HepG2 (cell line): ENCODE measurements around the gene RRM2. TPM values are rescaled to one million over a fixed set of nuclear protein-coding genes. Genes with fewer than 3 reads are reported as not detected.
A peak's percentile ranks its signal among the peaks of the same experiment; 100 is the strongest.

Source experiments
- CEBPB ChIP-seq: IDR thresholded peaks from 2 replicates; pipeline ENCODE4 v1.6.1; 2011; ENCODE audit warnings: low read depth, low read length, improper control_type of control experiment, borderline replicate concordance
- ELF3 ChIP-seq: IDR thresholded peaks from 2 replicates; pipeline ENCODE4 v1.6.1; 2016; ENCODE audit warnings: missing genetic modification reagents, missing compliant biosample characterization
- MATR3 ChIP-seq: sonication (generic); formaldehyde crosslinking; IDR thresholded peaks from 2 replicates; pipeline ENCODE4 v1.4.0; 2020; ENCODE audit warnings: missing genetic modification reagents
- MED13 ChIP-seq: sonication (generic); formaldehyde crosslinking; IDR thresholded peaks from 2 replicates; pipeline ENCODE4 v1.5.0; 2020; ENCODE audit warnings: missing genetic modification reagents
- PTBP1 ChIP-seq: fragments of 200-400 bp; formaldehyde crosslinking; IDR thresholded peaks from 2 replicates; pipeline ENCODE4 v1.6.1; 2018; ENCODE audit warnings: low read length, low read depth; ENCODE audit not compliant: poor library complexity, severe bottlenecking
- REL ChIP-seq: sonication (generic); formaldehyde crosslinking; conservative IDR thresholded peaks from 2 replicates; pipeline ENCODE4 v1.8.0; 2022; ENCODE audit warnings: mild to moderate bottlenecking, missing genetic modification reagents, moderate library complexity
- TEAD2 ChIP-seq: sonication (generic); formaldehyde crosslinking; IDR thresholded peaks from 2 replicates; pipeline ENCODE4 v1.9.0; 2021; ENCODE audit warnings: missing genetic modification reagents
- TGIF2 ChIP-seq: IDR thresholded peaks from 2 replicates; pipeline ENCODE4 v1.6.1; 2016; ENCODE audit warnings: control low read depth, missing compliant biosample characterization
- TOE1 ChIP-seq: sonication (generic); formaldehyde crosslinking; IDR thresholded peaks from 2 replicates; pipeline ENCODE4 v1.4.0; 2020; ENCODE audit warnings: mild to moderate bottlenecking, missing genetic modification reagents
- ZFP1 ChIP-seq: IDR thresholded peaks from 2 replicates; pipeline ENCODE4 v1.6.1; 2016
- ZIK1 ChIP-seq: sonication (generic); formaldehyde crosslinking; IDR thresholded peaks from 2 replicates; pipeline ENCODE4 v1.5.0; 2020; ENCODE audit warnings: mild to moderate bottlenecking, low read depth, missing genetic modification reagents, borderline replicate concordance
- ZNF12 ChIP-seq: sonication (generic); formaldehyde crosslinking; IDR thresholded peaks from 2 replicates; pipeline ENCODE4 v1.5.0; 2020; ENCODE audit warnings: missing genetic modification reagents
- ZNF121 ChIP-seq: sonication (generic); formaldehyde crosslinking; IDR thresholded peaks from 2 replicates; pipeline ENCODE4 v1.5.0; 2020; ENCODE audit warnings: mild to moderate bottlenecking, missing genetic modification reagents
- ZNF335 ChIP-seq: sonication (generic); formaldehyde crosslinking; IDR thresholded peaks from 2 replicates; pipeline ENCODE4 v1.4.0; 2020; ENCODE audit warnings: missing genetic modification reagents
- ZNF350 ChIP-seq: sonication (generic); formaldehyde crosslinking; IDR thresholded peaks from 2 replicates; pipeline ENCODE4 v1.4.0; 2020; ENCODE audit warnings: mild to moderate bottlenecking, low read depth, missing genetic modification reagents, borderline replicate concordance
- ZNF562 ChIP-seq: sonication (generic); formaldehyde crosslinking; IDR thresholded peaks from 2 replicates; pipeline ENCODE4 v1.8.0; 2022; ENCODE audit warnings: missing genetic modification reagents, borderline replicate concordance
- ZNF720 ChIP-seq: sonication (generic); formaldehyde crosslinking; IDR thresholded peaks from 2 replicates; pipeline ENCODE4 v1.4.0; 2020; ENCODE audit warnings: missing genetic modification reagents
- polyA plus RNA-seq, 8 experiments: library from polyadenylated mRNA; depleted of rRNA in 3 of 8; stranded (reverse) in 7 of 8; unstranded in 1 of 8; fragments of >200 nt; fragmentation: Illumina TruSeq in 4 of 8; extraction: Trizol in 4 of 8; gene quantifications; 2 replicates each; pipeline versions ENCODE4 v1.2.1 to v1.2.3, GENCODE V29; 2011 to 2016; ENCODE audit warnings: low read depth in 4 of 8, missing spikeins in 1 of 8, mixed read lengths in 1 of 8; ENCODE audit not compliant: insufficient read depth in 1 of 8
- total RNA-seq, 5 experiments: library from RNA; depleted of rRNA; stranded (reverse); fragments of >200 nt; fragmentation: Illumina TruSeq; extraction: Trizol; gene quantifications; 2 replicates each; pipeline ENCODE4 v1.2.3, GENCODE V29; 2016; ENCODE audit warnings: low read depth in 1 of 5
- TF ChIP-seq, protein P1 (sequence below): sonication (generic); formaldehyde crosslinking; conservative IDR thresholded peaks from 2 replicates; pipeline ENCODE4 v1.4.0; 2020; ENCODE audit warnings: missing genetic modification reagents
- TF ChIP-seq, protein P2 (sequence below): sonication (generic); formaldehyde crosslinking; IDR thresholded peaks from 2 replicates; pipeline ENCODE4 v1.4.0; 2020; ENCODE audit warnings: mild to moderate bottlenecking, missing genetic modification reagents
- TF ChIP-seq, protein P3 (sequence below): sonication (generic); formaldehyde crosslinking; IDR thresholded peaks from 2 replicates; pipeline ENCODE4 v1.4.0; 2020; ENCODE audit warnings: mild to moderate bottlenecking, missing genetic modification reagents, borderline replicate concordance
- TF ChIP-seq, protein P4 (sequence below): sonication (generic); formaldehyde crosslinking; IDR thresholded peaks from 2 replicates; pipeline ENCODE4 v1.5.1; 2020; ENCODE audit warnings: missing genetic modification reagents, mild to moderate bottlenecking, borderline replicate concordance
- TF ChIP-seq, protein P5 (sequence below): sonication (generic); formaldehyde crosslinking; IDR thresholded peaks from 2 replicates; pipeline ENCODE4 v1.8.0; 2022; ENCODE audit warnings: missing genetic modification reagents, mild to moderate bottlenecking, moderate library complexity, borderline replicate concordance
- TF ChIP-seq, protein P6 (sequence below): sonication (generic); formaldehyde crosslinking; IDR thresholded peaks from 2 replicates; pipeline ENCODE4 v1.4.0; 2020; ENCODE audit warnings: mild to moderate bottlenecking, missing genetic modification reagents

Gene RRM2
- total and polyA plus RNA-seq, 2 of the 13 experiments (the other 11 are each of a cell fraction or from before 2014, with no cell fraction given), result 31.3 to 150 TPM

DNA sequence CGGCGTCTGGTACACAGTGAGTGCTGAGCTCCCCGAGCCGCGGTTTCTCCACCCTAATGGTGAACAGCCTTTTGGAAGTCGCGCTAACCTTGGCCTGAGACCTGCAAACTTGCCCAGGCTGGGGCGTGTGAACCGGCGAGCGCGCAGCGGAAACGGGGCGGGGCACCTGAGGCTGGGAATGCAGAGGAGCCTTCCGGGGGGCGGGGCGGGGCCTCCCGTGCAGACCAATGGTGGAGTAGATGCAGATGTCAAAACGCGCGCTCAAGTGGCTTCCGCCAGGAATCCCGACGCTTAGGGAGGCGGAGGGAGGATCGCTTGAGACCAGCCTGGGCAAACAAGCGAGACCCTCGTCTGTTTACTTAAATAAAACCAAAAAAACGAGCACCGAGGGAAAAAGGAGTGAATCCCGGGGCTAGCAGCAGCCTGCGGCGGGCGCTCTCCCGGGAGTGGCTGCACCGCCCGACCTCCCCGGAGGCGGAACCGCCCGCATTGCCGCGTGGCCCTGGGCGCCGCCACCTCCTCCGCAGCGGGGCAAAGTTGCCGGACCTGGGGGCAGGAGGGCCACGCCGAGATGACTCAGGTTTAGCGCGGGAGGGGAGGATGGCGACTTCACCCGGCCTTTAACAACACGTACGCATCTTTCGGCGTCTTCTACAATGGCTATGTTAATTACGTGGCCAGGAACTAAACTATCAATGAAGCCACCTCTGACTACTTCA is 2.2 kb upstream of the RRM2 start (continued):
- TF ChIP-seq, protein P1, sequence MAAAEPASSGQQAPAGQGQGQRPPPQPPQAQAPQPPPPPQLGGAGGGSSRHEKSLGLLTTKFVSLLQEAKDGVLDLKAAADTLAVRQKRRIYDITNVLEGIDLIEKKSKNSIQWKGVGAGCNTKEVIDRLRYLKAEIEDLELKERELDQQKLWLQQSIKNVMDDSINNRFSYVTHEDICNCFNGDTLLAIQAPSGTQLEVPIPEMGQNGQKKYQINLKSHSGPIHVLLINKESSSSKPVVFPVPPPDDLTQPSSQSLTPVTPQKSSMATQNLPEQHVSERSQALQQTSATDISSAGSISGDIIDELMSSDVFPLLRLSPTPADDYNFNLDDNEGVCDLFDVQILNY (CRISPR knock-in tag), result peak; percentile 11; the same call in 1 of the 2 replicates
- no peak; the same call in 1 of the 2 replicates for TF ChIP-seq TEAD2
- TF ChIP-seq, protein P2, sequence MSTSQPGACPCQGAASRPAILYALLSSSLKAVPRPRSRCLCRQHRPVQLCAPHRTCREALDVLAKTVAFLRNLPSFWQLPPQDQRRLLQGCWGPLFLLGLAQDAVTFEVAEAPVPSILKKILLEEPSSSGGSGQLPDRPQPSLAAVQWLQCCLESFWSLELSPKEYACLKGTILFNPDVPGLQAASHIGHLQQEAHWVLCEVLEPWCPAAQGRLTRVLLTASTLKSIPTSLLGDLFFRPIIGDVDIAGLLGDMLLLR, result peak; percentile 97
- peak; percentile 74 for TF ChIP-seq ZIK1 (CRISPR knock-in tag)
- TF ChIP-seq CEBPB, result no peak
- no peak for TF ChIP-seq ZNF12 (CRISPR knock-in tag)
- TF ChIP-seq MED13 (CRISPR knock-in tag), result peak; percentile 78; the same call in 1 of the 2 replicates
- TF ChIP-seq, protein P3, sequence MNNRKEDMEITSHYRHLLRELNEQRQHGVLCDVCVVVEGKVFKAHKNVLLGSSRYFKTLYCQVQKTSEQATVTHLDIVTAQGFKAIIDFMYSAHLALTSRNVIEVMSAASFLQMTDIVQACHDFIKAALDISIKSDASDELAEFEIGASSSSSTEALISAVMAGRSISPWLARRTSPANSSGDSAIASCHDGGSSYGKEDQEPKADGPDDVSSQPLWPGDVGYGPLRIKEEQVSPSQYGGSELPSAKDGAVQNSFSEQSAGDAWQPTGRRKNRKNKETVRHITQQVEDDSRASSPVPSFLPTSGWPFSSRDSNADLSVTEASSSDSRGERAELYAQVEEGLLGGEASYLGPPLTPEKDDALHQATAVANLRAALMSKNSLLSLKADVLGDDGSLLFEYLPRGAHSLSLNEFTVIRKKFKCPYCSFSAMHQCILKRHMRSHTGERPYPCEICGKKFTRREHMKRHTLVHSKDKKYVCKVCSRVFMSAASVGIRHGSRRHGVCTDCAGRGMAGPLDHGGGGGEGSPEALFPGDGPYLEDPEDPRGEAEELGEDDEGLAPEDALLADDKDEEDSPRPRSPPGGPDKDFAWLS, result no peak
- TF ChIP-seq, protein P4, sequence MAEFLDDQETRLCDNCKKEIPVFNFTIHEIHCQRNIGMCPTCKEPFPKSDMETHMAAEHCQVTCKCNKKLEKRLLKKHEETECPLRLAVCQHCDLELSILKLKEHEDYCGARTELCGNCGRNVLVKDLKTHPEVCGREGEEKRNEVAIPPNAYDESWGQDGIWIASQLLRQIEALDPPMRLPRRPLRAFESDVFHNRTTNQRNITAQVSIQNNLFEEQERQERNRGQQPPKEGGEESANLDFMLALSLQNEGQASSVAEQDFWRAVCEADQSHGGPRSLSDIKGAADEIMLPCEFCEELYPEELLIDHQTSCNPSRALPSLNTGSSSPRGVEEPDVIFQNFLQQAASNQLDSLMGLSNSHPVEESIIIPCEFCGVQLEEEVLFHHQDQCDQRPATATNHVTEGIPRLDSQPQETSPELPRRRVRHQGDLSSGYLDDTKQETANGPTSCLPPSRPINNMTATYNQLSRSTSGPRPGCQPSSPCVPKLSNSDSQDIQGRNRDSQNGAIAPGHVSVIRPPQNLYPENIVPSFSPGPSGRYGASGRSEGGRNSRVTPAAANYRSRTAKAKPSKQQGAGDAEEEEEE (CRISPR knock-in tag), result no peak
- TF ChIP-seq ZNF562, result no peak
- TF ChIP-seq, protein P5, sequence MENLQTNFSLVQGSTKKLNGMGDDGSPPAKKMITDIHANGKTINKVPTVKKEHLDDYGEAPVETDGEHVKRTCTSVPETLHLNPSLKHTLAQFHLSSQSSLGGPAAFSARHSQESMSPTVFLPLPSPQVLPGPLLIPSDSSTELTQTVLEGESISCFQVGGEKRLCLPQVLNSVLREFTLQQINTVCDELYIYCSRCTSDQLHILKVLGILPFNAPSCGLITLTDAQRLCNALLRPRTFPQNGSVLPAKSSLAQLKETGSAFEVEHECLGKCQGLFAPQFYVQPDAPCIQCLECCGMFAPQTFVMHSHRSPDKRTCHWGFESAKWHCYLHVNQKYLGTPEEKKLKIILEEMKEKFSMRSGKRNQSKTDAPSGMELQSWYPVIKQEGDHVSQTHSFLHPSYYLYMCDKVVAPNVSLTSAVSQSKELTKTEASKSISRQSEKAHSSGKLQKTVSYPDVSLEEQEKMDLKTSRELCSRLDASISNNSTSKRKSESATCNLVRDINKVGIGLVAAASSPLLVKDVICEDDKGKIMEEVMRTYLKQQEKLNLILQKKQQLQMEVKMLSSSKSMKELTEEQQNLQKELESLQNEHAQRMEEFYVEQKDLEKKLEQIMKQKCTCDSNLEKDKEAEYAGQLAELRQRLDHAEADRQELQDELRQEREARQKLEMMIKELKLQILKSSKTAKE (CRISPR knock-in tag), result peak; percentile 95
- peak; percentile 98 for TF ChIP-seq ZNF121 (CRISPR knock-in tag)
- TF ChIP-seq ZNF350 (CRISPR knock-in tag), result peak; percentile 90; the same call in 1 of the 2 replicates
- peak; percentile 81; the same call in 1 of the 2 replicates for TF ChIP-seq REL (CRISPR knock-in tag)
- peak; percentile 78 for TF ChIP-seq PTBP1
- peak; percentile 82 for TF ChIP-seq ELF3 (CRISPR knock-in tag)
- TF ChIP-seq ZNF720, result no peak
- TF ChIP-seq, protein P6, sequence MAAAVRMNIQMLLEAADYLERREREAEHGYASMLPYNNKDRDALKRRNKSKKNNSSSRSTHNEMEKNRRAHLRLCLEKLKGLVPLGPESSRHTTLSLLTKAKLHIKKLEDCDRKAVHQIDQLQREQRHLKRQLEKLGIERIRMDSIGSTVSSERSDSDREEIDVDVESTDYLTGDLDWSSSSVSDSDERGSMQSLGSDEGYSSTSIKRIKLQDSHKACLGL (CRISPR knock-in tag), result peak; percentile 96; the same call in 1 of the 2 replicates
- TF ChIP-seq ZFP1 (CRISPR knock-in tag), result no peak
- peak; percentile 62; the same call in 1 of the 2 replicates for TF ChIP-seq TOE1 (CRISPR knock-in tag)
- no peak for TF ChIP-seq ZNF335 (CRISPR knock-in tag)
- TF ChIP-seq MATR3 (CRISPR knock-in tag), result no peak
- no peak; the same call in 1 of the 2 replicates for TF ChIP-seq TGIF2 (CRISPR knock-in tag)
